ENCODE results near the gene TMEM131.

- TF ChIP-seq CTCF (IDR thresholded peaks at IDR 0.05) (no peak), POLR2A (IDR thresholded peaks at IDR 0.05) (no peak)
These were observed 288.2 kb downstream of the TMEM131 start for GRCh38 chr2:97707362-97708047.

All from lower leg skin (tissue), 3 donors.